ENCODE results near the gene TUNAR. TPM values are rescaled to one million over a fixed set of nuclear protein-coding genes. Genes with fewer than 3 reads are reported as not detected.

TUNAR gene
- total and polyA plus RNA-seq, 9 of the 15 experiments (the other 6 are each of a cell fraction or from before 2014, with no cell fraction given), result not detected

DNA sequence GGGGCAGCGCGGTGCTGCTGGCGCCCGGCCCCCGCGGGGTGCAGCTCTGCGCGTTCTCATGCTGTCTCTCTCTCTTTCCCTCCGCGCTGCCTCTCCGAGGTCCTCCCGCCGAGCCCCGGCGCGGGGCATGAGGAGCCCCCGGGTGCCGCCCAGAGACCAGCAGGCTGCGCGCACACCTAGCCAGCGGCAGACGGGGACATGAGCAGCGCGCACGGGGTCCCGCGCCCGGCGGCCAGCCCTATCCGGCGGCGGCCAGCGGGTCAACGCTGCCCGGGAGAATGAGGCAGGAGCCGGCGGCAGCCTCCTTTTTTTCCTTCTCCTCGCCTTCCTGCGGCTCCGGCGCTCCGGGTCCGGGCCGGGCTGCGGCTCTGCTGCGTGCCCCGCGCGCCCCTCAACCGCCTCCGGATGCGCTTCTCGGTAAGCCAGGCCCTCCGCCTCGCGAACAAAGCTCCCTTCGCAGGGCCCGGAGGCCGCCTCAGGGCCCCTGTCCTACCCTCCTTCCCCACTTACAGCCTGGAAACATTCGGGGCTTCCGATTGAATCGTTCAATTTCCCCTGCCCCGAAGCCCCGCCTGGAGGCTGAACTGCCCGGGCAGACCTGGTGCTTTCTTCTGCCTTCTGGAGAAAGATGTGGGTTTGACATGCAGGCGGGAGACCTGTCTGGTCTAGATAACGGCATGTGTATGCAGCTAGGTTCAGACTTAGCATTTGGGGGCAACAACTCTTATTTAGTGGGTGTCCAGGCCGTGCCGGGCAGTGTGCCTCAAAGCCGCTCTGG, at the start of gene TUNAR (continued):
- TF ChIP-seq BMI1 (IDR thresholded peaks at IDR 0.05; ENCODE audit: low read length) (no peak), MEF2A (IDR thresholded peaks at IDR 0.05; ENCODE audit: control insufficient read depth, low read depth, low read length) (no peak), ADNP (tag; IDR thresholded peaks at IDR 0.05) (no peak)

DNA sequence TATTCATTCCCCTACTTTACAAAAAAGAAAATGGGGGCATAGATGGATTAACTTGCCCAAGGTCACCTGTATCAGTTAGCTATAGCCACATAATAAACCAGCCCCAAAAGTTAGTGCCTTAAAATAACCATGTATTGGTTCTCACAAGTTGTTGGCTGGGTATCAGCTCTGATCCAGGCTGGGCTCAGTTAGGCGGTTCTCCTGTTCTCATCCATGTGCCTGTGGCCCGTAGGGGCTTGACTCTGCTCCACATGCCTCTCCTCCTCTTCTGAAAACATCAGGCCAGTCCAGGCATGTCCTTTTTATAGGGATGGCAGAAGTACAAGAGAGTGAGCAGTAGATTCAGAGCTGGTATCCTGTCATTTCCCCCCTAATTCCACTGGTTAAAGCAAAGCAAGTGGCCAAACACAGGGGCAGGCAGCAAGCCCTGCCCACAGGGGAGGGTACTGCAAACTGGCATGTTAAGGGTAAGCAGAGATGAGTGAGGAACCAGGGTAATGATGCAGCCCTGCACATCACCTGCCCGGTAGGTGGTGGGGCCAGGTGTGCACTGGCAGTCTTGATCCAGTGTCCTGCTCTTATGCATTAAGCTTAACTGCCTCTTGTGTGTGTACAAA, 47.9 kb upstream of the TUNAR start:
- Histone ChIP-seq H2AFZ (ENCODE audit: low read depth, low read length) (no peak overlapping the region), H3K79me2 (ENCODE audit: control insufficient read depth, insufficient read depth, low read length) (no peaks in the 10 kb centered on the region), H3K27ac (ENCODE audit: extremely low read depth, low read depth, low read length) (no peak overlapping the region), H3K4me3 (no peak overlapping the region), H3K9me1 (ENCODE audit: control insufficient read depth, insufficient read depth, low read length) (no peaks in the 10 kb centered on the region), H4K20me1 (replicated peaks; ENCODE audit: control insufficient read depth, insufficient read depth, low read length) (no peaks in the 10 kb centered on the region), H3K27me3 (ENCODE audit: control insufficient read depth in 2 of 2, insufficient read depth in 2 of 2, low read length in 2 of 2) (no peaks in the 10 kb centered on the region), H3K4me1 (replicated peaks in 1 of 2; ENCODE audit: control insufficient read depth in 2 of 2, insufficient read depth in 2 of 2, low read length in 2 of 2) (no peaks in the 10 kb centered on the region), H3K4me2 (ENCODE audit: insufficient read depth, low read length) (no peak overlapping the region), H3K36me3 (ENCODE audit: control insufficient read depth, insufficient read depth, low read length) (no peaks in the 10 kb centered on the region), H3K9ac (ENCODE audit: insufficient read depth in 1 of 2, low read depth in 2 of 2, low read length in 2 of 2) (no peak overlapping the region), H3K9me3 (replicated peaks; ENCODE audit: control insufficient read depth, insufficient read depth, low read depth, low read length) (no peaks in the 10 kb centered on the region)
- FAIRE-seq (no peak), DNase-seq (ENCODE audit: extremely low read depth in 1 of 4, low spot score in 3 of 4) (no peak), ATAC-seq (no peak)
- in situ Hi-C loops (cut with MboI) (no loop called here), intact Hi-C loops (cut with micrococcal nuclease) (no loop called here)
- CTCF ChIA-PET (ENCODE audit: low intra/inter-chr PET ratio), result interaction anchor here (0.6 kb wide), 1 partner anchor 340 kb away, joined by 4 read pairs; no protein-coding TSS in a partner anchor
- POLR2A ChIA-PET, result no interaction called here
- BruUV-seq (replicated peaks), result no TSS peak
- 6% methylated on average over 3 of the region's 3 CpGs for WGBS (ENCODE audit: insufficient coverage, low coverage, missing lambda C conversion rate)
- TF ChIP-seq, protein P1, sequence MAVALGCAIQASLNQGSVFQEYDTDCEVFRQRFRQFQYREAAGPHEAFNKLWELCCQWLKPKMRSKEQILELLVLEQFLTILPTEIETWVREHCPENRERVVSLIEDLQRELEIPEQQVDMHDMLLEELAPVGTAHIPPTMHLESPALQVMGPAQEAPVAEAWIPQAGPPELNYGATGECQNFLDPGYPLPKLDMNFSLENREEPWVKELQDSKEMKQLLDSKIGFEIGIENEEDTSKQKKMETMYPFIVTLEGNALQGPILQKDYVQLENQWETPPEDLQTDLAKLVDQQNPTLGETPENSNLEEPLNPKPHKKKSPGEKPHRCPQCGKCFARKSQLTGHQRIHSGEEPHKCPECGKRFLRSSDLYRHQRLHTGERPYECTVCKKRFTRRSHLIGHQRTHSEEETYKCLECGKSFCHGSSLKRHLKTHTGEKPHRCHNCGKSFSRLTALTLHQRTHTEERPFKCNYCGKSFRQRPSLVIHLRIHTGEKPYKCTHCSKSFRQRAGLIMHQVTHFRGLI (CRISPR knock-in tag; IDR thresholded peaks at IDR 0.05), result no peak
- TF ChIP-seq ZNF445 (CRISPR knock-in tag; IDR thresholded peaks at IDR 0.05; ENCODE audit: low read depth) (no peak), ZNF586 (CRISPR knock-in tag; conservative IDR thresholded peaks at IDR 0.05) (no peak), RERE (CRISPR knock-in tag; IDR thresholded peaks at IDR 0.05; ENCODE audit: borderline replicate concordance) (no peak), SFPQ (IDR thresholded peaks at IDR 0.05; ENCODE audit: low read depth, low read length) (no peak), ZNF561 (CRISPR knock-in tag; conservative IDR thresholded peaks at IDR 0.05) (no peak), RFX7 (CRISPR knock-in tag; IDR thresholded peaks at IDR 0.05) (no peak)
